HG03520 (cell line): ENCODE data around the gene SLC16A7.

Experiments
- ATAC-seq: cut with Tn5 transposase; IDR thresholded peaks from one replicate; pipeline ENCODE4 v1.9.1; 2021; ENCODE audit warnings: mild to moderate bottlenecking, moderate library complexity; ENCODE audit not compliant: unreplicated experiment

The SLC16A7 gene

GRCh38 chr12:59624732-59625460, 29.1 kb downstream of the SLC16A7 start:
- ATAC-seq, result no peak

DNA sequence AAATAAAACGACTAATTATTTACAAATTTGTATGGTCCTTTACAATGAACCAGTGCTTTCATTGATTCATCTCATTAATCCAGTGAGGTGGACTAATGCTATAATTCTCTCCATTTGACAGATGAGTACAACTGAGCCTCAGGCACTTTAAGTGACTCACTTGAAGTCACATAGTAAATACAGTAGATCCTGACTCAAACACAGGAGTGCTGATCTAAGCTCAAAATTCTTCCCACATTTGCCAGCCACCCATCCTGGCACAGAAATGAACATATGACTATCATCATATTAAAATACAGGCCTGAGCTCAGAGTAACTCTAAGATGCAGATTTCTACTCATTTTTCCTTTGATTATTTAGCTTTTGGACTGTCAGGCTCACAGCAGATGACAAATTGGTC, 30.6 kb downstream of the SLC16A7 start:
- ATAC-seq, result no peak

GRCh38 chr12:59627582-59627981, 31.8 kb downstream of the SLC16A7 start:
- no peak for ATAC-seq

DNA sequence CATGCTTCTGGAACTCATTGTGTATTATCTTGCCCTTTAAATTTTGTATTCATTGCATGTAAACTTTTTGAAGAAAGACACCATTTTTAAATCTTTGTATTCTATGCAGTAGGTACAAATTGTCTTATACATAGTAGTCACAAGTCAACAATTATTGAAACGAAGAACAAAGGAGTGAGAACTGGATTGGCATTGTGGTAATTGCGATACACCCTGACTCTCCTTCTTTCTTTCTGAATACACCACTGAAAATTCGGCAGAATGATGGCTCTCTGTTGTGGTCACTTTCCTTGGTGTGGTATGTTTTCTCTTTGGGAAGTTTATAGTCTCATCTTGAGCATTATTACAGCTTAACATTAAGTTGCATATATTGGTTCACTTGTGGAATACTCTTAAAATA, 34.1 kb downstream of the SLC16A7 start:
- no peak for ATAC-seq

DNA sequence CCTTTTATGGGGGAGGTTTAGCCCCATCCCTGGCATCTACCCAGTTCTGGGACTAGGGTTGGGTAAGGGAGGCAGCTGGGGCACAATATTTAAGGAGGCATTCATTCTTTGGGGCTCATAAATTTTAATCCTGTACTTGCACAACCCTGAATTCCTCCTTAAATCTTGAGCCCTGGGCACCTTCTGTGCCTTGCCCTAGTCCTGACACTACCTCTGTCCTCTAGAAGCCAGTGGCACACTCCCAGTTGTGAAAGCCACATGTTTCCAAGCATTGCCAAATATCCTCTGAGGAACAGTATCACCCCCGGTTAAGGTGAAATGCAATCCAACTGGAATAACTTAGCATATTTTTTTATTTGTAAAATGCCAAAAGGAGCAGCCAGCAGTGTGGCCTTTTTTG, 36.6 kb downstream of the SLC16A7 start:
- ATAC-seq, result no peak

DNA sequence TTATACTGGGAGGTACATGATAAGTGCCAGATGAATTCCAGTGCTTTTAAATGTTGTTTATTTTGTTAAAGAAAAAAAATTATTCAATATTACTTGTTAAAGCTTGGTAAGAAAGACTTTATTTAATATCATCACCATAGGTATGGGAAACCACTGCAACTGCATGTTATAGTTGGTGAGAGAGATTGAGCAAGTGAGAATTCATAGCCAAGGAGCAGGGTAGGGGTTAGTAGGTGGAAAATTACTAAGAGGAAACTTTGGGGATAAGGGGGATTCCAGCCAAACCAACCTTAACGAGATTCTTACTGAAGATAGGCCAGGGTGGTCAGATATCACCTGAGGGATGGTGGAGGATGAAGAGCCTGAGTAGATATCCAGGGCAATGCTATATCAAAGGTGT, 38.4 kb downstream of the SLC16A7 start:
- ATAC-seq, result no peak

GRCh38 chr12:59636945-59637691, 41.3 kb downstream of the SLC16A7 start:
- ATAC-seq, result no peak

DNA sequence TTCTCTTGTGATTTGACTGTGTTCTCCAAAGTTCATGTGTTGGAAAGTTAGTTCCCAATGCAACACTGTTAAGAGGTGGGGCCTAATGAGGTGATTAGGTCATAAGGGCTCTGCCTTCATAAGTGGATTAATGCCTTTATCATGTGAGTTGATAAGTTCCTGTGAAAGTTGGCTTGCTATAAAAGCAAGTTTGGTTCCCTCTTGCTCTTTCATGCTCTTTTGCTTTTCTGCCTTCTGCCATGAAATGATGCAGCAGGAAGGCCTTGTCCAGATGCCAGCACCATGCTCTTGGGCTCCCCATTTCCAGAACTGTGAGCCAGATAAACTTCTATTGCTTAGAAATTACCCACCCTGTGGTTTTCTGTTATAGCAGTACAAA, 41.9 kb downstream of the SLC16A7 start:
- no peak for ATAC-seq

DNA sequence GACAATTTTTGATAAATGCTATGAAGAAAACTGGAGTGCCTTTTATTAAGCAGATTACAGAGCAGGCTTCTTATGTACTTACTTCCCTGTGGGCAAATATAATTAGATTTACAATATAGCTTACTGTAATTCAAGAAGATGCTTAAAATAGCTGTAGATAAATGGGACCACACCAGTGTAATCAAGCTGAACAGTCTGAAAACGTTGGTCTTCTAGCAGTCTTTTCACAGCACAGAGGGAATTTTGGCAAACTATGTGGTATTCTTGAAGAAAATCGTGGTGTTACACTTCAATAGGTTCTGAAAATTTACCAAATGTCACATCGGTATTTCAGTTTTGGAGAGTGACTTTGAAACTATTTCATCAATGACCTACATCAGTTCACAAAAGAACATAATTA, 47.7 kb downstream of the SLC16A7 start:
- ATAC-seq, result no peak

GRCh38 chr12:59645242-59645641, 49.4 kb downstream of the SLC16A7 start:
- no peak for ATAC-seq

DNA sequence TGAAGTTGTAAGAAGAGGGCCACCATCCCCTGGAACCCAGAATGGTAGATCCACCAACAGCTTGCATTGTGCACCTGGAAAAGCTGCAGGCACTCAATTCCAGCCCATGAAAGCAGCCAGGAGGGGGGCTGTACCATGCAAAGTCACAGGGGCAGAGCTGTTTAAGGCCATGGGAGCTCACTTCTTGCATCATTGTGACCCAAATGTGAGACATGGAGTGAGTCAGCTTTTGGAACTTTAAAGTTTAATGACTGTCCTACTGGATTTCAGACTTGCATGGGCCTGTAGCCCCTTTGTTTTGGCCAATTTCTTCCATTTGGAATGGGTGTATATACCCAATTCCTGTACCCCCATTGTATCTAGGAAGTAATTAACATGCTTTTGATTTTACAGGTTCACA, 50.8 kb downstream of the SLC16A7 start:
- no peak for ATAC-seq

DNA sequence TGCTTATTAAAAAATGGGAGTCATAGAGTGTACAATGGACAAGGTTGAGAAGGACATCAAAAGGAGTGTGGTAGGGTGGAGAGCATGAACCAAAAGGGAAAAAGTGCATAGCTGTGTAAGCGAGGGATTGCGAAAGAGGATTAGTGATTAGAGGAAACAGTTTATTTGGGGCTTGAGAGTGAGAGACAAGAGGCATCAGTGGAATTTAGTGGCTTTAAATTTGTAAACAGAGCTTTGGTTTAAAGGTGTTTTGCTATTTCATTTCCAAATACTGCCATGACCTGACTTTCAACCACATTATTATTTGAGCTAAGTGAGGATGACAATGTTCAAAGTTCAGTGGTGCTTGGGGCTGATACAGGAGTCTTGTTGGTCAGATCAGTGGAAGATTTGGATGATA, 53.4 kb downstream of the SLC16A7 start:
- ATAC-seq, result no peak

DNA sequence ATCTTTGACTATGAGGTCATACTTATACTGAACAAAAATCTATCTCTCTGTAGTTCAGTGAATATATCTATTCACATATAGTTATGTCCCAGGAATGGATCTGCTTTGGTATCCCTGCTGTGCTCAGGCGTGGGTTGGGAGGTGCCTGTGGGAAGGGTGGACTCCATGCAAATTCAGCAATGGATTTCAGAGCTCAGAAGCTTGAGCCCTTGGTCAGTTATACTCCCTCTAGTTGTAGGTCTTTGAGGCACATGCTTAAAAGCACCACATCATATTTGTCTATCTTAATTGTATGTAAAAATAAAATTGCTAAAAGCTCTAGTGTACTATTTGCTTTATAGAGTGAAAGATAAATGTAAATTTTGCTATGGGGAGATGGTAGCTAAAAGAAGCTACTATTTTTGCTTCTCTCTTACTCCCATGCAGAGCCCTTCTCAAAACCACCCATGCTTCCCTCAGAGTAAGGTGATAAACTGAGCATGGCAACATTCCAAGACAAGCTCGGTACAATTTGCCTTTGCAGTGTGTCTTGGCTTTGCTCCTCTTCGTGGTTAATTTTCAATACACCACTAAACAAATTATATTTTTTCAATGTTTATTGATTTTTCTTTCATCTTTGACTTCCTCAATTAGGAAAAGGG, 54.9 kb downstream of the SLC16A7 start:
- ATAC-seq, result no peak

GRCh38 chr12:59651229-59651920, 55.5 kb downstream of the SLC16A7 start:
- no peak for ATAC-seq

- ATAC-seq, result no peak
Observed at GRCh38 chr12:59652130-59652529, 56.3 kb downstream of the SLC16A7 start.

DNA sequence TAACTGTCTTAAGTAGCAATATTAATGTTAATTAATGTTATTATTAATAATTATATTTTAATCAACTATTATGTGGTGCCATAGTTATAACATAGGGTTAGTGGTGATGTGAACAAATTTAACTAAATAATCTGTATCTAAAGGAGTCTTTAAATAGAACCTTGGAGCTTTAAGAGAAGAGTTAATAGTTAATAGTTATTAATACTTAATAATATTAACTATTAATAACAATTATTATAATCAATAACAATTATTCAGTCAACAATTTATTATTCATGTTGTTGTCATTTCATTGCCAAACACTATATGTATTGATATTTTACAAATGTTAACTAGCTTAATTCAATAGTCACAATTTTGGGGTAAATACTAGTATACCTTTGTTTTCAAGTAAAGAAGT, 58.2 kb downstream of the SLC16A7 start:
- ATAC-seq, result no peak

GRCh38 chr12:59657266-59657665, 61.4 kb downstream of the SLC16A7 start:
- ATAC-seq, result no peak

GRCh38 chr12:59657711-59658110, 61.9 kb downstream of the SLC16A7 start:
- no peak for ATAC-seq

GRCh38 chr12:59660148-59660547, 64.3 kb downstream of the SLC16A7 start:
- ATAC-seq, result no peak

GRCh38 chr12:59660921-59661597, 65.2 kb downstream of the SLC16A7 start:
- ATAC-seq, result no peak

DNA sequence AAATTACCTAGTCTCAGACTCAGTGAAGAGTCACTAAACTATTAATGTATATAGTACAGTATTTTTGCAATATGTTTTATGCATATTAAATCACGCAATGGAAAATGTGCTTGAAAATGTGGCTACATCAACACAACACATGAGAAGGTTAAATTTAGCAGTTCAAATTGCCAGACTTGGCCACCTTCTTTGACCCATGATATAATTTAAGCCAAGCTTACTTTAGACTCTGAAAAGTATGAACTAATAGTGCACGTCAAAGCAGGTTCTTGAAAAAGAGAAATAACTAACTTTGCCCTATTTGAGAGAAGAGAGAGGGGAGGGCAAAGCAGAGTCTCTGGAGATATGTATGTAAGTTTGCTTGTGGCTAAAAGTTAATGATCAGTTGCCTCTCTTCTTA, 68.7 kb downstream of the SLC16A7 start:
- no peak for ATAC-seq
